ENCODE data around the gene C1orf174.

- TF ChIP-seq CTCF (IDR thresholded peaks at IDR 0.05): no peak
- no peak for TF ChIP-seq POLR2A (IDR thresholded peaks at IDR 0.05)
Observed at GRCh38 chr1:3930301-3931006, 30.4 kb upstream of the C1orf174 start.
